GM12878 (cell line): ENCODE results near the gene TBP. TPM values are rescaled to one million over a fixed set of nuclear protein-coding genes. Genes with fewer than 3 reads are reported as not detected.

Experiments
- ATAC-seq: fragments of 200-7000 bp; cut with Tn5 transposase; 3 replicates; pipeline ENCODE4 v1.9.1; 2020; ENCODE audit warnings: mild to moderate bottlenecking, moderate library complexity
- BruUV-seq: library from RNA; stranded (reverse); fragments of 400-500 nt; replicated peaks from 2 replicates; lab custom pipeline; 2021; lab: Mats Ljungman, UMichigan
- CTCF ChIA-PET: fragments of 300-600 bp; sonication (Branson Sonifier 250); formaldehyde crosslinking; extraction: SDS; loops from one replicate; lab custom pipeline; 2021; ENCODE audit warnings: inconsistent platforms; lab: Yijun Ruan, JAX
- POLR2A ChIA-PET: fragments of 350-600 bp; formaldehyde crosslinking; extraction: SDS; loops from one replicate; lab custom pipeline; 2021; ENCODE audit warnings: inconsistent platforms; lab: Charles Lee
- RAD21 ChIA-PET: fragments of 300-600 bp; sonication (Branson Sonifier 250); formaldehyde crosslinking; loops from one replicate; lab custom pipeline; 2023; ENCODE audit warnings: antibody characterized with exemption; ENCODE audit not compliant: unreplicated experiment; lab: Charles Lee
- SMC1A ChIA-PET: fragments of 300-600 bp; sonication (Branson Sonifier 250); formaldehyde crosslinking; loops from one replicate; lab custom pipeline; 2023; ENCODE audit not compliant: unreplicated experiment, uncharacterized antibody; lab: Charles Lee
- DNase-seq: peaks from one replicate; pipeline ENCODE4 v3.0.0-alpha.2; 2011; ENCODE audit warnings: low read depth, low spot score
- FAIRE-seq: peaks from 3 replicates; lab custom pipeline; 2011; peaks lifted over from hg19 to GRCh38; lab: Jason Lieb, UNC
- H2AFZ ChIP-seq: 2 replicates; pipeline ENCODE4 v1.6.0; 2011; ENCODE audit warnings: low read depth, low read length, control low read depth; ENCODE audit not compliant: control insufficient read depth
- H3K27ac ChIP-seq: 2 replicates; pipeline ENCODE4 v1.5.1; 2011; ENCODE audit warnings: control low read depth; ENCODE audit not compliant: control insufficient read depth, insufficient read depth
- H3K27me3 ChIP-seq, 2 experiments: replicated peaks in 1 of 2; 2 replicates each; pipeline versions ENCODE4 v1.6.0 to v1.6.1; 2011; ENCODE audit warnings: low read length in 1 of 2; ENCODE audit not compliant: control insufficient read depth in 2 of 2, insufficient read depth in 2 of 2
- H3K36me3 ChIP-seq, 2 experiments: 2 replicates each; pipeline ENCODE4 v1.5.1; 2011; ENCODE audit warnings: low read length in 1 of 2; ENCODE audit not compliant: control insufficient read depth in 2 of 2, insufficient read depth in 2 of 2
- H3K4me1 ChIP-seq: 2 replicates; pipeline ENCODE4 v1.6.1; 2011; ENCODE audit warnings: mild to moderate bottlenecking, low read length, moderate library complexity, mixed read lengths; ENCODE audit not compliant: control insufficient read depth, insufficient read depth
- H3K4me2 ChIP-seq: 2 replicates; pipeline ENCODE4 v1.6.0; 2011; ENCODE audit warnings: control low read depth; ENCODE audit not compliant: control insufficient read depth, insufficient read depth
- H3K4me3 ChIP-seq: fragments of 200-600 bp; sonication (generic); 2 replicates; pipeline ENCODE4 v1.5.1; 2016
- H3K79me2 ChIP-seq: 2 replicates; pipeline ENCODE4 v1.6.0; 2011; ENCODE audit warnings: low read length; ENCODE audit not compliant: control insufficient read depth, insufficient read depth
- H3K9ac ChIP-seq: 2 replicates; pipeline ENCODE4 v1.8.0; 2011; ENCODE audit warnings: low read length, control low read depth, mixed read lengths; ENCODE audit not compliant: control insufficient read depth, insufficient read depth
- H3K9me3 ChIP-seq: replicated peaks from 3 replicates; pipeline ENCODE4 v1.5.1; 2011; ENCODE audit warnings: mild to moderate bottlenecking, low read length; ENCODE audit not compliant: control insufficient read depth, insufficient read depth
- H4K20me1 ChIP-seq: 2 replicates; pipeline ENCODE4 v1.6.0; 2011; ENCODE audit not compliant: control insufficient read depth, insufficient read depth
- CEBPB ChIP-seq, 2 experiments: fragments of 150-350 bp in 1 of 2; IDR thresholded peaks; 2 replicates each; pipeline ENCODE4 v1.6.1; 2012 to 2014; ENCODE audit warnings: low read depth in 2 of 2, low read length in 2 of 2, borderline replicate concordance in 1 of 2, inconsistent platforms in 1 of 2
- EP300 ChIP-seq, 2 experiments: fragments of 150-350 bp in 1 of 2; IDR thresholded peaks; 2 replicates each; pipeline ENCODE4 v1.6.1; 2011 to 2012; ENCODE audit warnings: low read depth in 2 of 2, low read length in 2 of 2, borderline replicate concordance in 1 of 2, improper control_type of control experiment in 1 of 2, inconsistent platforms in 1 of 2; ENCODE audit not compliant: control insufficient read depth in 1 of 2
- ESRRA ChIP-seq: IDR thresholded peaks from 2 replicates; pipeline ENCODE4 v1.6.1; 2012; ENCODE audit warnings: mild to moderate bottlenecking, low read length, improper control_type of control experiment
- FOXM1 ChIP-seq: IDR thresholded peaks from 2 replicates; pipeline ENCODE4 v1.6.1; 2012; ENCODE audit warnings: low read depth, mild to moderate bottlenecking, inconsistent platforms, low read length, moderate library complexity
- IKZF2 ChIP-seq, 2 experiments: fragments of 450-650 bp; IDR thresholded peaks; 2 replicates each; pipeline ENCODE4 v1.6.1; 2017; ENCODE audit warnings: mild to moderate bottlenecking in 2 of 2, moderate library complexity in 2 of 2
- MYC ChIP-seq: IDR thresholded peaks from 2 replicates; pipeline ENCODE4 v1.6.1; 2011; ENCODE audit warnings: mild to moderate bottlenecking, low read length, moderate library complexity, inconsistent platforms; ENCODE audit not compliant: insufficient read depth, insufficient replicate concordance, insufficient read length, severe bottlenecking
- NFIC ChIP-seq: IDR thresholded peaks from 2 replicates; pipeline ENCODE4 v1.6.1; 2012; ENCODE audit warnings: low read depth, mild to moderate bottlenecking, inconsistent platforms, low read length, moderate library complexity
- NR2C2 ChIP-seq: IDR thresholded peaks from 2 replicates; pipeline ENCODE4 v1.6.1; 2011; ENCODE audit warnings: borderline replicate concordance, low read depth; ENCODE audit not compliant: control insufficient read depth, insufficient read length
- RB1 ChIP-seq: fragments of 450-650 bp; formaldehyde crosslinking; IDR thresholded peaks from 2 replicates; pipeline ENCODE4 v1.6.1; 2017; ENCODE audit warnings: mild to moderate bottlenecking, borderline replicate concordance
- RFX5 ChIP-seq: IDR thresholded peaks from 2 replicates; pipeline ENCODE4 v1.6.1; 2011; ENCODE audit warnings: low read depth, low read length, improper control_type of control experiment
- SREBF2 ChIP-seq: IDR thresholded peaks from 2 replicates; pipeline ENCODE4 v1.6.1; 2012; ENCODE audit warnings: mild to moderate bottlenecking, low read length
- STAT1 ChIP-seq: fragments of 450-650 bp; conservative IDR thresholded peaks from 2 replicates; pipeline ENCODE4 v1.6.1; 2014; ENCODE audit warnings: antibody characterized with exemption, mild to moderate bottlenecking
- SUPT20H ChIP-seq: IDR thresholded peaks from 2 replicates; pipeline ENCODE4 v1.6.1; 2011; ENCODE audit warnings: low read depth, mild to moderate bottlenecking, low read length, moderate library complexity, borderline replicate concordance; ENCODE audit not compliant: control insufficient read depth
- ZNF384 ChIP-seq: IDR thresholded peaks from 2 replicates; pipeline ENCODE4 v1.6.1; 2012; ENCODE audit warnings: low read depth, mild to moderate bottlenecking, low read length, improper control_type of control experiment, borderline replicate concordance
- WGBS: methylation state at CpG from one replicate; pipeline ENCODE4 v1.1.6; 2016; ENCODE audit warnings: low lambda C conversion rate; ENCODE audit not compliant: insufficient replicate concordance, insufficient coverage; ENCODE audit errors: missing lambda C conversion rate; 5-methylcytosine and 5-hydroxymethylcytosine counted together
- in situ Hi-C: fragments of 300-500 bp; cut with MboI; formaldehyde crosslinking; loops from 9 replicates; pipeline ENCODE4 v1.14.3; 2018; ENCODE audit warnings: mixed read lengths
- intact Hi-C: fragments of 100-400 bp; cut with micrococcal nuclease; formaldehyde crosslinking; loops from one replicate; pipeline ENCODE4 v1.14.2; 2022; ENCODE audit not compliant: unreplicated experiment
- polyA plus RNA-seq, 11 experiments: library from polyadenylated mRNA; depleted of rRNA in 4 of 11; unstranded in 6 of 11; stranded (reverse) in 5 of 11; fragments of >200 nt; fragmentation: Nextera tagmentation in 4 of 11; fragmentation: Illumina TruSeq in 1 of 11; extraction: Ambion mirVana in 4 of 11; extraction: Trizol in 1 of 11; gene quantifications; 1 replicate in 1 of 11; 2 replicates in 10 of 11; pipeline versions ENCODE4 v1.2.1 to v1.2.3, GENCODE V29; 2011 to 2016; ENCODE audit warnings: inconsistent platforms in 2 of 11, missing spikeins in 2 of 11, low read depth in 1 of 11
- total RNA-seq, 4 experiments: library from RNA; depleted of rRNA in 3 of 4; stranded (reverse); fragments of >200 nt in 3 of 4; fragmentation: Illumina TruSeq in 1 of 4; extraction: Trizol in 1 of 4; gene quantifications; 2 replicates each; pipeline versions ENCODE4 v1.2.1 to v1.2.3, GENCODE V29; 2013 to 2021
- TF ChIP-seq, protein P1 (sequence below): fragments of 150-350 bp; IDR thresholded peaks from 2 replicates; pipeline ENCODE4 v1.6.1; 2016; ENCODE audit warnings: low read depth, low read length
- TF ChIP-seq, protein P2 (sequence below): IDR thresholded peaks from 2 replicates; pipeline ENCODE4 v1.6.1; 2011; ENCODE audit warnings: low read depth, mild to moderate bottlenecking, low read length, moderate library complexity, borderline replicate concordance; ENCODE audit errors: extremely low read depth

The TBP gene
- total and polyA plus RNA-seq, 10 of the 15 experiments (the other 5 are each of a cell fraction or from before 2014, with no cell fraction given) = 13.6 to 39.5 (median 26.5) TPM

DNA sequence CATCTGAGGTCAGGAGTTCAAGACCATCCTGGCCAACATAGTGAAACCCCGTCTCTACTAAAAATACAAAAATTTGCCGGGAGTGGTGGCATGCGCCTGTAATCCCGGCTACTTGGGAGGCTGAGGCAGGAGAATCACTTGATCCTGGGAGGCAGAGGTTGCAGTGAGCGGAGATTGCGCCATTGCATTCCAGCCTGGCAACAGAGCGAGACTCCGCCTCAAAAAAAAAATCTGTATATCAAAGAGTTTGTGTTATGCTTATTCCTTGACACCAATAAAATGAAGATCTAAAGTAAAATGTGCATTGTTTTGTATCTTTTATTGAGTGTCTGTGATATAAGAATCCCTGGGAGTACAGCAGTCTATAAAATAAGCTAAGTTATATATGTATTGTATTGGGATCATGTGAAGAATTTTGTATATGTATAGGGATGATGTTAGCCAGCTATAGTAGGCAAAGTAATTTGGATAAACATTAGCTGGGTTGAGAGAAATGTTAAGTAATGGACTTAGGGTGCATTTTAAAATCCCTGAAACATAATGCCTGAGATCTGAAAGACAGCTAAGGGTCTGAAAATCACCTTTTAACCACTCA, 10.9 kb downstream of the TBP start:
- SMC1A ChIA-PET = interaction anchor here (0.6 to 1.1 kb wide), 2 partner anchors 13 to 123 kb away, joined by 3 to 4 read pairs; no protein-coding TSS in a partner anchor
- no peaks in the 10 kb centered on the region for H4K20me1 ChIP-seq
- H3K27ac ChIP-seq = no peak overlapping the region
- H3K36me3 ChIP-seq = peaks cover 3 to 10% of the 10 kb centered on the region in 2 experiments
- in situ Hi-C loops = no loop called here
- CTCF ChIA-PET = interaction anchor here (0.6 to 1.2 kb wide), 4 partner anchors 8 to 733 kb away, joined by 3 to 5 read pairs (median 3); partner anchors contain the start of gene PDCD2
- 90% methylated on average over 3 of the region's 8 CpGs for WGBS
- H3K9ac ChIP-seq = no peak overlapping the region
- H3K79me2 ChIP-seq = no peaks in the 10 kb centered on the region; the same call in 1 of the 2 replicates
- H3K27me3 ChIP-seq = no peaks in the 10 kb centered on the region
- RAD21 ChIA-PET = interaction anchor here (0.8 kb wide), 1 partner anchor 19 kb away, joined by 4 read pairs; the partner anchor contains the start of gene PDCD2
- no peaks in the 10 kb centered on the region for H3K4me1 ChIP-seq
- no peak for TF ChIP-seq FOXM1
- no peak for TF ChIP-seq NR2C2
- no peak for TF ChIP-seq SUPT20H
- no peak for TF ChIP-seq CEBPB (IDR thresholded peaks at IDR 0.05; ENCODE audit: borderline replicate concordance in 1 of 2, low read depth in 2 of 2, low read length in 2 of 2)
- TF ChIP-seq RFX5 = no peak
- no peak for TF ChIP-seq IKZF2 (IDR thresholded peaks at IDR 0.05)
- no peak for TF ChIP-seq ESRRA
- TF ChIP-seq, protein P1, sequence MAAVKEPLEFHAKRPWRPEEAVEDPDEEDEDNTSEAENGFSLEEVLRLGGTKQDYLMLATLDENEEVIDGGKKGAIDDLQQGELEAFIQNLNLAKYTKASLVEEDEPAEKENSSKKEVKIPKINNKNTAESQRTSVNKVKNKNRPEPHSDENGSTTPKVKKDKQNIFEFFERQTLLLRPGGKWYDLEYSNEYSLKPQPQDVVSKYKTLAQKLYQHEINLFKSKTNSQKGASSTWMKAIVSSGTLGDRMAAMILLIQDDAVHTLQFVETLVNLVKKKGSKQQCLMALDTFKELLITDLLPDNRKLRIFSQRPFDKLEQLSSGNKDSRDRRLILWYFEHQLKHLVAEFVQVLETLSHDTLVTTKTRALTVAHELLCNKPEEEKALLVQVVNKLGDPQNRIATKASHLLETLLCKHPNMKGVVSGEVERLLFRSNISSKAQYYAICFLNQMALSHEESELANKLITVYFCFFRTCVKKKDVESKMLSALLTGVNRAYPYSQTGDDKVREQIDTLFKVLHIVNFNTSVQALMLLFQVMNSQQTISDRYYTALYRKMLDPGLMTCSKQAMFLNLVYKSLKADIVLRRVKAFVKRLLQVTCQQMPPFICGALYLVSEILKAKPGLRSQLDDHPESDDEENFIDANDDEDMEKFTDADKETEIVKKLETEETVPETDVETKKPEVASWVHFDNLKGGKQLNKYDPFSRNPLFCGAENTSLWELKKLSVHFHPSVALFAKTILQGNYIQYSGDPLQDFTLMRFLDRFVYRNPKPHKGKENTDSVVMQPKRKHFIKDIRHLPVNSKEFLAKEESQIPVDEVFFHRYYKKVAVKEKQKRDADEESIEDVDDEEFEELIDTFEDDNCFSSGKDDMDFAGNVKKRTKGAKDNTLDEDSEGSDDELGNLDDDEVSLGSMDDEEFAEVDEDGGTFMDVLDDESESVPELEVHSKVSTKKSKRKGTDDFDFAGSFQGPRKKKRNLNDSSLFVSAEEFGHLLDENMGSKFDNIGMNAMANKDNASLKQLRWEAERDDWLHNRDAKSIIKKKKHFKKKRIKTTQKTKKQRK = no peak
- TF ChIP-seq RB1 = no peak
- TF ChIP-seq, protein P2, sequence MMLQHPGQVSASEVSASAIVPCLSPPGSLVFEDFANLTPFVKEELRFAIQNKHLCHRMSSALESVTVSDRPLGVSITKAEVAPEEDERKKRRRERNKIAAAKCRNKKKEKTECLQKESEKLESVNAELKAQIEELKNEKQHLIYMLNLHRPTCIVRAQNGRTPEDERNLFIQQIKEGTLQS = no peak
- TF ChIP-seq ZNF384 = no peak
- TF ChIP-seq STAT1 = no peak
- TF ChIP-seq EP300 (IDR thresholded peaks at IDR 0.05; ENCODE audit: borderline replicate concordance in 1 of 2, control insufficient read depth in 1 of 2, low read depth in 2 of 2, low read length in 2 of 2) = no peak
- no peak for TF ChIP-seq MYC
- TF ChIP-seq NFIC = no peak
- TF ChIP-seq SREBF2 = no peak
- TF ChIP-seq, all 136 proteins: peak for 0
- FAIRE-seq (no peak), DNase-seq (no peak), ATAC-seq (no peak)
- POLR2A ChIA-PET = no interaction called here
- no peaks in the 10 kb centered on the region for H3K9me3 ChIP-seq
- H3K4me3 ChIP-seq = no peak overlapping the region
- BruUV-seq = no TSS peak
- intact Hi-C loops = no loop called here
- no peak overlapping the region for H2AFZ ChIP-seq
- H3K4me2 ChIP-seq = no peak overlapping the region
